GM21360 (cell line): Measurements from ENCODE around the gene TMC5.
"Not testable (repeated sequence)": the region's sequence is repeated elsewhere in the genome, so short reads cannot be mapped to it uniquely, and the experiment has no call there.

ENCODE experiments used
- ATAC-seq: cut with Tn5 transposase; IDR thresholded peaks from one replicate; pipeline ENCODE4 v1.9.1; 2021; ENCODE audit warnings: mild to moderate bottlenecking, moderate library complexity; ENCODE audit not compliant: unreplicated experiment

TMC5 gene, protein sequence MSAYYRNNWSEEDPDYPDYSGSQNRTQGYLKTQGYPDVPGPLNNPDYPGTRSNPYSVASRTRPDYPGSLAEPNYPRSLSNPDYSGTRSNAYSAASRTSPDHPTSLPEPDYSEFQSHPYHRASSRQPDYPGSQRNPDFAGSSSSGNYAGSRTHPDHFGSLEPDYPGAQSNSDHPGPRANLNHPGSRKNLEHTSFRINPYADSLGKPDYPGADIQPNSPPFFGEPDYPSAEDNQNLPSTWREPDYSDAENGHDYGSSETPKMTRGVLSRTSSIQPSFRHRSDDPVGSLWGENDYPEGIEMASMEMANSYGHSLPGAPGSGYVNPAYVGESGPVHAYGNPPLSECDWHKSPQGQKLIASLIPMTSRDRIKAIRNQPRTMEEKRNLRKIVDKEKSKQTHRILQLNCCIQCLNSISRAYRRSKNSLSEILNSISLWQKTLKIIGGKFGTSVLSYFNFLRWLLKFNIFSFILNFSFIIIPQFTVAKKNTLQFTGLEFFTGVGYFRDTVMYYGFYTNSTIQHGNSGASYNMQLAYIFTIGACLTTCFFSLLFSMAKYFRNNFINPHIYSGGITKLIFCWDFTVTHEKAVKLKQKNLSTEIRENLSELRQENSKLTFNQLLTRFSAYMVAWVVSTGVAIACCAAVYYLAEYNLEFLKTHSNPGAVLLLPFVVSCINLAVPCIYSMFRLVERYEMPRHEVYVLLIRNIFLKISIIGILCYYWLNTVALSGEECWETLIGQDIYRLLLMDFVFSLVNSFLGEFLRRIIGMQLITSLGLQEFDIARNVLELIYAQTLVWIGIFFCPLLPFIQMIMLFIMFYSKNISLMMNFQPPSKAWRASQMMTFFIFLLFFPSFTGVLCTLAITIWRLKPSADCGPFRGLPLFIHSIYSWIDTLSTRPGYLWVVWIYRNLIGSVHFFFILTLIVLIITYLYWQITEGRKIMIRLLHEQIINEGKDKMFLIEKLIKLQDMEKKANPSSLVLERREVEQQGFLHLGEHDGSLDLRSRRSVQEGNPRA

DNA sequence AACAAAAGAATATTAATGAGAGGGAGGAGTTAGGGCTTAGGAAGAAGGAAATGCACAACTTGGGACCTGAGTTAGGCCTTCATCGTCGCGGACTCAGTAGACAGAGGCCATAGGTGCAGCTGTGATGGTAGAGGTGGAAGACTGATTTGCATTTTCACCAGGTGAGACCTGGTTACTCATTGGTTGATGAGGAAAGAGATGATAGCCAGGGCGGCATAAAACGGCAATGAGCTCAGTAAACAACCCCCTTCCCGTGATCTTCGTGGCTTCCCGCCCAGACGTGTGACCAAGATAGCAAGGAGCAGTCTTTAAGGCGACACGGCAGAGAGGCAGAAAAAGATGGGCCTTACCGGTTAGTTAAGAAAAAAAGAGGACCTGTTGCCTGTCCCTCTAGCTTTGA is at the start of gene TMC5:
Gene TMC5 (plus strand): TSS at position 244 of the 400 bp plus-strand sequence. CDS start 22,156 bp downstream, outside the sequence.
- ATAC-seq = no peak

DNA sequence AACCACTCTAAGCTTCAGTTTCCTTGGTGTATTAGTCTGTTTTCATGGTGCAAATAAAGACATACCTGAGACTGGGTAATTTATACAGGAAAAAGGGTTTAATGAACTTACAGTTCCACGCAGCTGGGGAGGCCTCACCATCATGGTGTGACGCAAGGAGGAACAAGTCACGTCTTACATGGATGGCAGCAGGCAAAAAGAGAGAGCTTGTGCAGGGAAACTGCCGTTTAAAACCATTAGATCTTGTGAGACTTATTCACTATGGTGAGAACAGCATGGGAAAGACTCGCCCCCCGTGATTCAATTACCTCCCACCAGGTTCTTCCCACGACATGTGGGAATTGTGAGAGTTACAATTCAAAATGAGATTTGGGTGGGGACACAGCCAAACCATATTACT is 45.1 kb upstream of the TMC5 start:
- ATAC-seq = not testable (repeated sequence)

DNA sequence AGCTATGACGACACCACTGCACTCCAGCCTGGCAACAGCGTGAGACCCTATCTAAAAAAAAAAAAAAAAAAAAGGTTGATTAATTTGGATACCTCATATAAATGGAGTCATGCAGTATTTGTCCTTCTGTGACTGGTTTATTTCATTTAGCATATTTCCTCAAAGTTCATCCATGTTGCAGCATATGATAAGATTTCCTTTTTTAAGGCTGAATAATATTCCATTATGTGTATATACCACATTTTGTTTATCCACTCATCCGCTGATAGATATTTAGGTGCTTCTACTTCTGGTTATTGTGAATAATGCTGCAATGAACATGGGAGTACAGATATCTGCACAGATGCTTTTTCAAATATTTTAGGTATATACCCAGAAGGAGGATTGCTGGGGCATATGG is 43.3 kb upstream of the TMC5 start:
- ATAC-seq = no peak

DNA sequence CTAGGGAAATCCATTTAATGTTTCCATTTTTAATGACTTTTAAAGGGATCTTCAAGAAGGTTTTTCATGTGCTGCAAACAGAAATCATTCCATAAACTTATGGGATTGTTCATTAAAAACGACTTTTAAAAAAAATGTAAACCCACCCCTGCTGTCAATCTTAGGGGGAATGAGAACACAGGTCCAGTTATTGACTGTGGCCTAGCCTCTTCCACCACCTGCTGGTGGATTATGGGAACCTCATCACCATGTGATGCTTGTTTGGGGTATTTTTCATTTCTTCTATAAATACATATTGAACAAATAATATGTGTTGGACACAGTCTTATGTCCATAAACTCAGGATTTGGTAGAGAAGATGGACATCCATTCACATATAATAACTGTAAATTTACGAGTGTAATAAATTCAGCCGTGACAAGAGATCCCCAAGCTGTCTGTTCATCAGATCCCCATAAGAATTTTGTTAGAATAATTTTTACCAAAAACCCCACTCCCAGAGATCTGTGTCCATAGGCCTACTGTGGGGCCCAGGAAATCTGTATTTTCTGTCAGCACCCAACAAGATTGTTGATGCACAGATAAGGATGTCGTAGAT is 42.0 kb upstream of the TMC5 start:
- ATAC-seq = no peak

DNA sequence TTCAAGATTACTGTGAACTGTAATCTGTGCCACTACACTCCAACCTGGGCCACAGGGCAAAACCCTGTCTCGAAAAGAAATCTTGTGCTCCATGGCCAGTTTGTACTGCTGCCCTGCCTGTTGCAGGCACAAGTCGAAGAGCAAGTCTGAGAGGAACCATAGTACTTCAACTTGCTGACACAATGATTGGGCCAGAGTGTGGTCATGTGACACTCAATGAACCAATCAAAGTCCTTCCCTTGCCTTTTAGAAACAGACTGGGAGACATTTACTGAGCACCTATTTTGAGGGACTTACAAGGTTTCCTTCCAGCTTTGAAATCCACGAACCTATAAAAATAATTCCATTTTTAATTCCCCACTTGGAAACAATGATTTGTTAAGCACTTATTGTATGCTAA is 39.8 kb upstream of the TMC5 start:
- no peak for ATAC-seq

DNA sequence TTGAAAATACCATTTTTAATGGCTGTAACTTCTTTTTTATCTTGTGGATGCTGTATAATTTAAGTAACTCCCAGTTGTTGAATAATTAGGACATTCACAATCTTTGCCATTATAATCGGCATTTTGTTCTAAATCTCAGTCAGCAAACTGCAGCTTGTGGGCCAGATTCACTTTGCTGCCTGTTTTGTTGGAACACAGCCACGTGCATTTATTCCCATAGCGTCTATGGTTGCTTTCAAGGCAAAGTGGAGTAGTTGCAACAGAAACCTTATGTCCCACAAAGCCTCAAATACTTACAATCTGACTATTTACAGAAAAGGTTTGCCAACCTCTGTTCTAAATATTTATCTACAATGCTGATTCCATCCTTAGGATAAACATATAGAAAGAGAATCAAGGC is 39.2 kb upstream of the TMC5 start:
- ATAC-seq = no peak

DNA sequence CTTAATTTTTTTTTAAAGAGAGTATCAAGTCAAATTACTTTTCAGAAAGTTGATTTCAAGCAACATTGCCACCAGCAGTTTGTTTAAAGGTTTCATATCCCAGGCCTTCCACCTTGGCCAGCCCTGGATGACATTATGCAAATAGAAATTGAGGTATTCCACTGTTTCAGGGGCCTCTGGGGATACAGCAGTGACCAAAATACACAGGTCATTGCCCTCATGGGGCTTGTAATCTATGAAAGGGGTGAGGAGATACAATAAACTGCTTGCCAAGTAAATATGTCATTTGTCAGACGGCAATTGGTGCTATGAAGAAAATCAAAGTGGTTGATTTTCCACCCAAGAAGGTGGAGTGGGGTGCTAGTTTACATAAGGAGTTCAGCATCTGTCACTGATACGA is 37.8 kb upstream of the TMC5 start:
- no peak for ATAC-seq

DNA sequence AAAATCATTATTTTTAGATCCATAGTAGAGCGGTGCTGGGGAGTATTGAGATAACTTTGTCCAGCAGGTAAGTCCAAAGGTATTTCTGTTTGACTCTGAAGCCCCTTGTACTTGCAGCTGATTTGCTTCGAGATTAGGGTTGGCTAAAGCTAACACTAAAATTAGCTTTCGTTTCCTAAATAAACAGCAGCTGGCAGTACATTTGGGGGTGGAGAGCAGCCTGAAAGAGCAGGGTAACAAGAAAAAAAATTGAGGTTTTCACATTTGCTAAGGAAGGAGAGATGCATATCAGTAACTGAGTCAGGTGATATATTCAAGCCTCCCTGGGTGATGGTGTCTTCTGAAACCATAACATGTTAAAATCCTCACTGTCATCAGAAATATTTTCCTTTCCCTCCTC is 37.4 kb upstream of the TMC5 start:
- no peak for ATAC-seq

DNA sequence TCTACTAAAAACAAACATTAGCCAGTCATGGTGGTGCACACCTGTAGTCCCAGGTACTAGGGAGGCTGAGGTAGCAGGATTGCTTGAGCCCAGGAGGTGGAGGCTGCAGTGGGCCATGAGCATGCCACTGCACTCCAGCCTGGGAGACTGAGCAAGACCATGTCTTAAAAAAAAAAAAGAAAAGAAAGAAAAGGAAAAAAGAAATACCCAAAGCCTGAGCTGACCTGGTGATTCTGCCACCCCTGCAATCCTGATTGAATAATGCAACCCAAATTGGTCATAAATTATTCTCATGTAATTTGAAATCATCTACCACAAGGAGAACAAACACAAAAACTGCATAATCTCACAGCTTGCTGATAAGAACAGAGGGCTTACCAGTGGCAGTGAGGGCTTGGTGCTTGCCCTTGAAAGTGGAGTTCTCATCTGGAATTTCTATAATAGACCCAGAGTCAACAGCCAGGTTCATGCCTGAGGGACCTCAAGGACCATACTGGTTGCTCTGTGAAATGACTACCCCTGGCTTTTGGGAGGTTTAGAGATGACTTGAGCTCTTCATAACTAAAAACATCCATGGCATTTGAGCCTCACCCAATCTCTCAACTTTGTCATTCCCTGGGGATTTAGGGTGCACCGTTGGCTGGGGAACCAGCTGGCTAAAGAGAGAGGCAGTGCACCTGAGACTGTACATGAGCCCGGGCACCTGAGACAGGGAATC is 35.4 kb upstream of the TMC5 start:
- ATAC-seq = no peak

DNA sequence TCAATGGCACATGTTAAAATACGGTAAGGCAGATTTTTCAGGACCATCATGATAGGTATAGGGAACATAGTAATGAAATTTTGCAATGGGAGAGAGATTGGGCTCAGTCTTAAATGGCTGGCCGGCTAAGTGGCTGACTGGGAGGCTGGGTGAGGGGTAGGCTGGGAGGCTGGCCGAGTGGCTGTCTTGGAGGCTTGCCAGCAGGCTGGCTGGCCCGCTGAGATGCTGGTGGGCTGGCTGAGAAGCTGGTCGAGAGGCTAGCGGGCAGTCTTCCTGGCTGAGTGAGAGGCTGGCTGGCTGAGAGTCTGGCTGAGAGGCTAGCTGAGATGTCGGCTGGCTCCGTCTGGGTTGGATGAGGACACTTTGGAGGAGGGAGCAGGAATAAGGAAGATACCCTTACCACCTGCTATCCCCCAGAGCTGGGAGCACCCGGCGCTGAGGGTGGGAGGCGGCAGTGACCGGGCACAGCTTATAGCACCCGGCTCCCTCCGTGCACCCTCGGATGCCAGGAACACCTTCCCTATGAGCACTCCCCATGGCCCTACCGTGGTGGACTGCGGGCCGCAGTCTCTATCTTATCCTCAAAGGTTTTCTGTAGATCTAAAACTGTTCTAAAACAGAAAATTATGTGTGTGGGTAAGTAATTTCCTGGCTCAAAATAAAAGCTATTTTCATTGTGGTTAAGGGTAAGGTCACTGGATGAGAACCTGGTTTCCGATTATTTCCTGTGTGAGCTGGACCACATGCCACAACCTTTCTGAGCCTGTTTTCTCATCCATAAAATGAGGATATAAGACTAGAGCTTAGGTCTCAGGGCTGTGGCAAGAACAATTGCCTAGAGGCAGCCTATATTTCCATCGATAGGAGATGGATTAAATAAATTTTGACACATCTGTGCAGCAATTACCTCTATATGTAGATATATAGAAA is 34.5 kb upstream of the TMC5 start:
- no peak for ATAC-seq

DNA sequence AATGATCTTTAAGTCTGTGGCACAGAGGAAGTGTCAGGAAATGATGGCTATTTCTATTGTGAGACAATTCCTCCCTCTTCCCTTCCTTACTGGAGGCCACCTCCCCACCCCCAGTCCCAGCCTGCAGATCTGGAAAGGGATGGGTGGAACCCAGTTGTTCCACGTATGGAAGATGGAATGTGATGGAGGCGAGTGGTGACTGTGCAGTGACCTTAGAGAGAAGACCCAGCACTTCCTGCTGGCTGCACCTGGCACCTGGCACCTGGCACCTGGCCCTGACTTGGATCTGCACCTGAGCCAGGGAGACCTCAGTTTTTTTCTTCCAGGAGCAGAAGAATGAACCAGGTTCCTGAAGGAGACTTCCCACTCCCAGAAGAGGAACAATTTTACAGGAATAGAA is 33.0 kb upstream of the TMC5 start:
- no peak for ATAC-seq

DNA sequence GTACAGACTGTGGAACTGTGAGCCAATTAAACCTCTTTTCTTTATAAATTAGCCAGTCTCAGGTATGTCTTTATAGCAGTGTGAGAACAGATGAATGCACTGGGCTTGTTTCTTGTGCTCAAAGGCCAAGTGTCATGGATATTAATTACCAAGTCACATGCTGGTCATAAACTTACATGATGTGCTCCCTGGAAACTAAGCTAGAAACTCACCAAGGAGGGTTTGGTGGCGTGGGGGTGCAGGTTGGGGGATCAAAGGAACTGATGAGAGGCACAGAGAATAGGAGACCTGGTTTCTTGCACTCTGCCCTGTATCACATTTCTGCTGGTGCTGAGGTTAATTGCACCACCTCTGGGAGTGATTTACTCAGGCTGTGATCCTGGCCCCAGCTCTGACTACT is 31.2 kb upstream of the TMC5 start:
- ATAC-seq = no peak

DNA sequence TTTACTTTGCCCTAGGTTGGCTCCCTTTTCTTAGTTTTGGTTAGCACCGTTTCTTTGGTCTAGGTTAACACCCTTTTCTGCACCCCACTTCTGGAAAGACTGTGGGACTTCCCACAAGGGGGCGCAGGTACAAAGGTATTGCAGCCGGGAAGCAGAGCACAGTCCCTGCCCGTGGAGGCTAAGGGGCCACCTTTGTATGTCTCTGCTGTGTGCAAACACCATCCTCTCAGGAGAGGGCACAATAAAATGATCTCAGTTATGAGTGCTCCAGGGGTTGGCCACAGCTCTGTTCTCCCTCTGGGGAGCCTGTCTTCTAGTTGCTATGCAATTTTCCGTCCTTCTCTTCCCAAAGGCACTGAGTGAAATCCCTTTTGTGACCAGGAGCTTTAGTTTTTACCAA is 28.4 kb upstream of the TMC5 start:
- no peak for ATAC-seq

DNA sequence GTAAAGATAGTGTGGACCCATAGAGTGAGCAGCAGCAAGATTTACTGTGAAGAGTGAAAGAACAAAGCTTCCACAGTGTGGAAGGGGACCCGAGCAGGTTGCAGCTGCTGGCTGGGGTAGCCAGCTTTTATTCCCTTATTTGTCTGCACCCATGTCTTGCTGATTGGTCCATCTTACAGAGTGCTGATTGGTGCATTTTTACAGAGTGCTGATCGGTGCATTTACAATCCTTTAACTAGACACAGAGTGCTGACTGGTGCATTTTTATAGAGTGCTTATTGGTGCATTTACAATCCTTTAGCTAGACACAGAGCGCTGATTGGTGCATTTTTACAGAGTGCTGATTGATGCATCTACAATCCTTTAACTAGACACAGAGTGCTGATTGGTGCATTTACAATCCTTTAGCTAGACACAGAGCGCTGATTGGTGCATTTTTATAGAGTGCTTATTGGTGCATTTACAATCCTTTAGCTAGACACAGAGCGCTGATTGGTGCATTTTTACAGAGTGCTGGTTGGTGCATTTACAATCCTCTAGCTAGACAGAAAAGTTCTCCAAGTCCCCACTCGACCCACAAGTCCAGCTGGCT is 26.4 kb upstream of the TMC5 start:
- not testable (repeated sequence) for ATAC-seq

DNA sequence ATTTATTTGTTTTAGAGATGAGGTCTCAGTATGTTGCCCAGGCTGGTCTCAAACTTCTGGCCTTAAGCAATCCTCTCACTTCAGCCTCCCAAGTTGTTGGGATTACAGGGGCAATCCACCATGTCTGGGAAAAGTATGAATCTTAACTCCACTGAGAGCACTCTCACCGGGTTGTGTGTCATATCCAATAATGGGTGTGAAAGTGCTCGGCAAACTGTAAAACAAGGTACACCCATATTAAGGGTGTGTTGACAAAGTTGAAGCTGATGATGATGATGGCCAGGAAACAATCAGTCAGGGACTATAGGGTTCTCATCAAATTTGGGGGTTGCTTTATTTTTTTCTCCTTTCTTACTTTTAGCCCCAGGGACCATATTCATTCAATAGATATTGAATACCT is 25.3 kb upstream of the TMC5 start:
- ATAC-seq = no peak

DNA sequence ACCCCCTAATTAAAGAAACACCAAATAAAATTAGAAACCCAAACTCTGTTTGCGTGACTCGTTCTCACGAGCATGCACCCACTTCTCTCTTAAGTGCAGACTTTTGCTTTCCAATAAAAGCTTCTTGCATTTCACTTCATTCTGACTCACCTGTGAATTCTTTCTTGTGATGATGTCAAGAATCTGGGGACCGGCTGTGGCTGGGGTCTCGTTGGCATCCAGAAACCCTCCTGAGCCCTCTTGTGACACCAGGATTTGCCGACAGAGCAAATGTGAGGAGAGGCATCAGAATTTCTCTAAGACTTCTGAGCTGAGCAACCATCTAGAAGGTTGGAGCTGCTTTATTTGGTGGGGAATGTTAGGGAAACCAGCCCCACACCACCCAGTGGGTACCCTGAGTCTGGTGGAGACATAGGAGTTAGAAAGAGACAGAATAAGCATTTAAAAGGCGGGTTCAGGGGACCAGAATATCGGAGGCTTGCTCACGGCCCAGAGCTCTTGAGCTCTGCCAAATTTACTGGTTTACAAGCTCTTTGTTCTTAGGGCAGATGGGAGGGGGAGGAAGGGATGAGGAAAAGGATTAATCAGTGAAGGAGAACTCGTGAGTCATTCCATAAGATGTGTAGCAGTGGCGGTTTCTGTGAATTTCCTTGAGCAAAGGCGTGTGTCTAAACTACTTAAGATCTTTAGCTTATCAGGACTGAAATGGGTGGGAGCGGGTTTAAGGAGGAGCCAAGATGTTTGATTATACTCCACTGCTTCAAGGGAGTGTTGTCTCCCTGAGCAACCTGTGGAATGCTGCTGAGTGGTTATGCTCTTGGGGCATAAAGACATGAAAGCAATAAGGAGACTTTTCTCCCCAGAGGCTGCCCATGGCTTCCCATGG is 24.2 kb upstream of the TMC5 start:
- ATAC-seq = no peak

DNA sequence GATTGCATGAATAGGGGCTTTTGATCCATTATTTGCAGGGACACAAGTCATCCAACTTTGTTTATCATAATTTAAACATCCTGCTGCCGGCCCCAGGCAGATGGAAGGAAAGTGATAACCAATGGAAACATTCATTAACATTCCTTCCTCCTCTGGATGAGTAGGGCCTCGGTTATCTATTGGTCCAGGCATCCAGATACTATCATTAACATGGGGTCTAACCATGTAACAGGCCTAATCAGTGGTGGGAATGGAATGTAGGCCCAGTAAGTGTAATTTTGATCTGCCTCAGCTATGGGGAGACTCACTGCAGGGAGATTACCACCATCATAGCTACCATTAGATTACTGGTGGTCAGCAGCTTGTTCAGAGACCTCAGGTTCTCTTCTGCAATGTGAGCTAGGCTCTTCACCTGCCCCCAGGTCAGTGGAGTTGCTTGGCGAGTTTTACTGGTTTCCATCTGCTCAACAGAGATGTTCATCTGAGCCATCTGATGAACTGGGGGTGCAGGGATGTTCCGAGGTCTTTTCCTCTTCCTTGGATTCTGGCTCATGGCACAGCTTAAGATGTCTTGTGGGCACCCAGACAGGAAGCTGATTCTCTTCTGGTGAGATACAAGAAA is 21.9 kb upstream of the TMC5 start:
- ATAC-seq = not testable (repeated sequence)

DNA sequence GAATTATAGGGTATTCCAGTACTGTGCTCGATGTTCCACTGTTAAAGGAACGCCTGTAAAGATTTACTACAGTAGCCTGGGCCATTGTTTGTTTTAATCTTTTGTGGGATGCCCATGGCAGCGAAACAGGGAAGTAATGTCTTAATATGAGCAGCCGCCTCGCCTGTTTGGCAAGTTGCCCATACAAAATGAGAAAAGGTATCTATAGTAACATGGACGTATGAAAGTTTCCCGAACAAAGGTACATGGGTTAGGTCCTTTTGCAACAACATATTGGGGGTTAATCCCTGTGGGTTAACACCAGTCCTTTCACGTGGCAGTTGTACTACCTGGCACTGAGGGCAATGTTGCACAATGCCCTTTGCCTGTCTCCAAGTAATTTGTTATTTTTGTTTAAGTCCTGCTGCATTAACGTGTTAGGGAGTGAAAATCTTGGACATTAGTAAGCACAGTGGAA is 21.1 kb upstream of the TMC5 start:
- no peak for ATAC-seq
